ENCODE measurements around the gene AEBP2.

GRCh38 chr12:19515179-19515578 lies 75.9 kb downstream of the AEBP2 start:
- no peak for TF ChIP-seq CTCF (IDR thresholded peaks at IDR 0.05)
- TF ChIP-seq POLR2AphosphoS5 (IDR thresholded peaks at IDR 0.05): no peak
